Measurements from ENCODE around the gene STAT2. TPM values are rescaled to one million over a fixed set of nuclear protein-coding genes. Genes with fewer than 3 reads are reported as not detected.

STAT2 gene
- total and polyA plus RNA-seq, 9 of the 15 experiments (the other 6 are each of a cell fraction or from before 2014, with no cell fraction given) = 15.5 to 46.9 (median 40.1) TPM

GRCh38 chr12:56300644-56301464, 59.1 kb downstream of the STAT2 start (continued):
- TF ChIP-seq, protein P1, sequence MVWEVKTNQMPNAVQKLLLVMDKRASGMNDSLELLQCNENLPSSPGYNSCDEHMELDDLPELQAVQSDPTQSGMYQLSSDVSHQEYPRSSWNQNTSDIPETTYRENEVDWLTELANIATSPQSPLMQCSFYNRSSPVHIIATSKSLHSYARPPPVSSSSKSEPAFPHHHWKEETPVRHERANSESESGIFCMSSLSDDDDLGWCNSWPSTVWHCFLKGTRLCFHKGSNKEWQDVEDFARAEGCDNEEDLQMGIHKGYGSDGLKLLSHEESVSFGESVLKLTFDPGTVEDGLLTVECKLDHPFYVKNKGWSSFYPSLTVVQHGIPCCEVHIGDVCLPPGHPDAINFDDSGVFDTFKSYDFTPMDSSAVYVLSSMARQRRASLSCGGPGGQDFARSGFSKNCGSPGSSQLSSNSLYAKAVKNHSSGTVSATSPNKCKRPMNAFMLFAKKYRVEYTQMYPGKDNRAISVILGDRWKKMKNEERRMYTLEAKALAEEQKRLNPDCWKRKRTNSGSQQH (CRISPR knock-in tag; IDR thresholded peaks at IDR 0.05) = no peak
- TF ChIP-seq IRF2 (CRISPR knock-in tag; IDR thresholded peaks at IDR 0.05) (no peak), MCM2 (IDR thresholded peaks at IDR 0.05; ENCODE audit: low read depth) (no peak), SMAD3 (CRISPR knock-in tag; conservative IDR thresholded peaks at IDR 0.05) (0 out of 2 replicates have a peak, but pooled peaks have one; percentile 49), ZNF212 (CRISPR knock-in tag; IDR thresholded peaks at IDR 0.05) (no peak), ZNF24 (IDR thresholded peaks at IDR 0.05) (no peak), ZNF318 (IDR thresholded peaks at IDR 0.05; ENCODE audit: borderline replicate concordance in 1 of 2, low read depth in 1 of 2) (no peak), SNRNP70 (optimal IDR thresholded peaks at IDR 0.05; ENCODE audit: low read depth, low read length) (no peak), RB1 (IDR thresholded peaks at IDR 0.05; ENCODE audit: low read depth) (peak; percentile 67; the same call in 1 of the 2 replicates), JUND (IDR thresholded peaks at IDR 0.05; ENCODE audit: borderline replicate concordance, low read depth, low read length) (peak; percentile 59), JUND (tag; IDR thresholded peaks at IDR 0.05; ENCODE audit: borderline replicate concordance, low read depth, low read length) (peak; percentile 46; the same call in 2 of the 3 replicates), ZNF263 (CRISPR knock-in tag; IDR thresholded peaks at IDR 0.05; ENCODE audit: borderline replicate concordance) (no peak), FOXA3 (CRISPR knock-in tag; conservative IDR thresholded peaks at IDR 0.05 in 1 of 2, IDR thresholded peaks at IDR 0.05 in 1 of 2) (no peak), ZNF57 (CRISPR knock-in tag; IDR thresholded peaks at IDR 0.05) (no peak), ZNF668 (CRISPR knock-in tag; IDR thresholded peaks at IDR 0.05) (no peak), MAFK (IDR thresholded peaks at IDR 0.05; ENCODE audit: low read length) (no peak)
- TF ChIP-seq, protein P2, sequence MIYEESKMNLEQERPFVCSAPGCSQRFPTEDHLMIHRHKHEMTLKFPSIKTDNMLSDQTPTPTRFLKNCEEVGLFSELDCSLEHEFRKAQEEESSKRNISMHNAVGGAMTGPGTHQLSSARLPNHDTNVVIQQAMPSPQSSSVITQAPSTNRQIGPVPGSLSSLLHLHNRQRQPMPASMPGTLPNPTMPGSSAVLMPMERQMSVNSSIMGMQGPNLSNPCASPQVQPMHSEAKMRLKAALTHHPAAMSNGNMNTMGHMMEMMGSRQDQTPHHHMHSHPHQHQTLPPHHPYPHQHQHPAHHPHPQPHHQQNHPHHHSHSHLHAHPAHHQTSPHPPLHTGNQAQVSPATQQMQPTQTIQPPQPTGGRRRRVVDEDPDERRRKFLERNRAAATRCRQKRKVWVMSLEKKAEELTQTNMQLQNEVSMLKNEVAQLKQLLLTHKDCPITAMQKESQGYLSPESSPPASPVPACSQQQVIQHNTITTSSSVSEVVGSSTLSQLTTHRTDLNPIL (CRISPR knock-in tag; IDR thresholded peaks at IDR 0.05) = no peak

Data from K562 (cell line).